ENCODE measurements around the gene TMEM132C. TPM values are rescaled to one million over a fixed set of nuclear protein-coding genes. Genes with fewer than 3 reads are reported as not detected.

Gene TMEM132C
- total RNA-seq, 2 donors from 2014 or later, result 0.26 to 0.33 TPM

DNA sequence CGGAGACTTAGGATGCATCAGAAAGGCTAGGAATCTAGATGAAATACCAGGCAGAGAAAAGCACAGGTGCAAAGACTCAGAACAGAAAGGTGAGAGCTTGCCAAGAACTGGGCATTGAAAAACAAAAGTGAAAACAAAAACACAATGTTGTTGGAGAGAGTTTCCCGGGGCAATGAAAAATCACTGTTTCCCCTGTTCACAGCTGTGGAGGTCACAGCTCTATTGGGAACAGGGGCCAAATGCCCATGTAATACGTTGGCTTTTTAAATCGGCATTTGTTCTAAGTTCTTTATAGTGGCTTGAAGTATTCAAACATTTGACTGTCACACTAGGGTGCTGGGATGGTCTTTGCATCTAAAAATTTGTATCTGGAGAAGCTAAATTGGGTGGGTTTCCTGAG, 448.5 kb downstream of the TMEM132C start:
- Histone ChIP-seq H3K9ac (ENCODE audit: extremely low read depth, low read length, poor library complexity, severe bottlenecking) (no peak overlapping the region), H3K36me3 (ENCODE audit: control insufficient read depth, insufficient read depth, low read length) (no peaks in the 10 kb centered on the region), H3K27ac (ENCODE audit: low read depth, low read length) (no peak overlapping the region), H3K9me3 (ENCODE audit: control insufficient read depth, low read length) (no peaks in the 10 kb centered on the region), H3K27me3 (ENCODE audit: control insufficient read depth, insufficient read depth, low read length, poor library complexity, severe bottlenecking) (no peaks in the 10 kb centered on the region), H3K4me1 (ENCODE audit: control insufficient read depth, insufficient read depth, low read length) (no peaks in the 10 kb centered on the region), H3K4me3 (ENCODE audit: low read length) (no peak overlapping the region)
- TF ChIP-seq, protein P1, sequence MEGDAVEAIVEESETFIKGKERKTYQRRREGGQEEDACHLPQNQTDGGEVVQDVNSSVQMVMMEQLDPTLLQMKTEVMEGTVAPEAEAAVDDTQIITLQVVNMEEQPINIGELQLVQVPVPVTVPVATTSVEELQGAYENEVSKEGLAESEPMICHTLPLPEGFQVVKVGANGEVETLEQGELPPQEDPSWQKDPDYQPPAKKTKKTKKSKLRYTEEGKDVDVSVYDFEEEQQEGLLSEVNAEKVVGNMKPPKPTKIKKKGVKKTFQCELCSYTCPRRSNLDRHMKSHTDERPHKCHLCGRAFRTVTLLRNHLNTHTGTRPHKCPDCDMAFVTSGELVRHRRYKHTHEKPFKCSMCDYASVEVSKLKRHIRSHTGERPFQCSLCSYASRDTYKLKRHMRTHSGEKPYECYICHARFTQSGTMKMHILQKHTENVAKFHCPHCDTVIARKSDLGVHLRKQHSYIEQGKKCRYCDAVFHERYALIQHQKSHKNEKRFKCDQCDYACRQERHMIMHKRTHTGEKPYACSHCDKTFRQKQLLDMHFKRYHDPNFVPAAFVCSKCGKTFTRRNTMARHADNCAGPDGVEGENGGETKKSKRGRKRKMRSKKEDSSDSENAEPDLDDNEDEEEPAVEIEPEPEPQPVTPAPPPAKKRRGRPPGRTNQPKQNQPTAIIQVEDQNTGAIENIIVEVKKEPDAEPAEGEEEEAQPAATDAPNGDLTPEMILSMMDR (conservative IDR thresholded peaks at IDR 0.05), result no peak
- H3K27me3 Mint-ChIP-seq (ENCODE audit: insufficient read depth), result peaks cover 3% of the 10 kb centered on the region
- H3K9me3 Mint-ChIP-seq, result peaks cover 15% of the 10 kb centered on the region
- no peaks in the 10 kb centered on the region for H3K36me3 Mint-ChIP-seq (ENCODE audit: low read depth)
- H3K4me1 Mint-ChIP-seq, result no peaks in the 10 kb centered on the region
- WGBS, 2 experiments (ENCODE audit: insufficient coverage in 1 of 2, insufficient read length in 1 of 2), result 80 to 89% methylated on average over 4 of the region's 4 CpGs
- H3K4me3 Mint-ChIP-seq, result no peak overlapping the region
- no peak overlapping the region for H3K27ac Mint-ChIP-seq
- no peak for DNase-seq

DNA sequence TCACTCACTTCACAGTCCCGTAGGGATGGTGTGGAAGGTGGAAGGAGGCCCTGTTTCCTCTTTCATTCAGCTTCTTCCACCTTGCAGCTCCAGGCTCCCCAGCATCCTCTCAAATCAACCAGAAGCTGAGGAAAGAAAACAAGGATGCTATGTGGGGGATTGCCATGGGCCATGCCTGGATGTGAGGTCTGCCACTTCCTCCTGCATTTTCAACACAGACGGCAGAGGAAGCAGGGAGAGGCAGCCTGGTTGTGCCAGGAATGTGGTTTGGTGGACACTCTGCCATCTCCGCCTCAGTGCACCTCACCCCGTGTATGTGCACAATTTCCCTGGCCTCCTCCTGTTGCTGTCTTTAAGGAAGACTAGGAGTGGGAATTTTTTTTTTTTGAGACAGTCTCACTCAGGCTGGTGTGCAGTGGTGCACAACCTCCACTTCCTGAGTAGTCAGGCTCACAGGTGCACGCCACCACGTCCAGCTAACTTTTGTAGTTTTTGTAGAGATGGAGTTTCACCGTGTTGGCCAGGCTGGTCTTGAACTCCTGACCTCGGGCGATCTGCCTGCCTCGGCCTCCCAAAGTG, 457.6 kb downstream of the TMEM132C start:
- no peak overlapping the region for H3K27ac Mint-ChIP-seq
- H3K4me1 Mint-ChIP-seq, result peaks cover 29% of the 10 kb centered on the region

DNA sequence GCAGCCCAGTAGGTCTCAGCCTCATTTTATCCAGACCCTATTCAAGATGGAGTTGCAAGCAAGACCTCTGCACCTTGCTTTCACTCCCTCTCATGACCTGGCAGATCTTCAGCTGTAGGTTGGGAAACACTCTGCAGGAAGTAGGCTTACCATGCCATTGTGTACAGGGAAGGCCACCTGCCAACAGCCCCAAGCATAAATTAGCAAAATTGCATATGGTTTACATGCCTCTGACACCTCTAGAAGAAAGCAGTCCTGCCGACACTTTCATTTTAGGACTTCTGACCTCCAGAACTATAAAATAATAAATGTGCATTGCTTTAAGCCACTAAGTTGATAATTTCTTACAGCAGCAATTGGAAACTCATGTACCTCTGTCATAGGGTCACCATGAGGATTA, 459.9 kb downstream of the TMEM132C start:
- H3K9me3 Mint-ChIP-seq, result no peaks in the 10 kb centered on the region
- 57 to 69% methylated on average over 1 of the region's 1 CpG for WGBS, 2 experiments (ENCODE audit: insufficient coverage in 1 of 2, insufficient read length in 1 of 2)
- no peaks in the 10 kb centered on the region for H3K36me3 Mint-ChIP-seq (ENCODE audit: low read depth)
- H3K4me3 ChIP-seq (ENCODE audit: low read length), result no peak overlapping the region
- no peak overlapping the region for H3K27ac Mint-ChIP-seq
- H3K4me1 ChIP-seq (ENCODE audit: control insufficient read depth, insufficient read depth, low read length), result no peaks in the 10 kb centered on the region
- H3K27ac ChIP-seq (ENCODE audit: low read depth, low read length), result no peak overlapping the region
- H3K4me3 Mint-ChIP-seq, result no peak overlapping the region
- TF ChIP-seq, protein P1 (conservative IDR thresholded peaks at IDR 0.05), result no peak
- no peaks in the 10 kb centered on the region for H3K9me3 ChIP-seq (ENCODE audit: control insufficient read depth, low read length)
- DNase-seq, result no peak
- no peaks in the 10 kb centered on the region for H3K36me3 ChIP-seq (ENCODE audit: control insufficient read depth, insufficient read depth, low read length)
- H3K9ac ChIP-seq (ENCODE audit: extremely low read depth, low read length, poor library complexity, severe bottlenecking), result no peak overlapping the region
- H3K27me3 Mint-ChIP-seq (ENCODE audit: insufficient read depth), result no peaks in the 10 kb centered on the region
- peaks cover 28% of the 10 kb centered on the region for H3K4me1 Mint-ChIP-seq
- no peaks in the 10 kb centered on the region for H3K27me3 ChIP-seq (ENCODE audit: control insufficient read depth, insufficient read depth, low read length, poor library complexity, severe bottlenecking)

More for the DNA sequence above, 457.6 kb downstream of the TMEM132C start:
- no peaks in the 10 kb centered on the region for H3K27me3 Mint-ChIP-seq (ENCODE audit: insufficient read depth)
- Histone ChIP-seq H3K9me3 (ENCODE audit: control insufficient read depth, low read length) (no peaks in the 10 kb centered on the region), H3K9ac (ENCODE audit: extremely low read depth, low read length, poor library complexity, severe bottlenecking) (no peak overlapping the region), H3K27me3 (ENCODE audit: control insufficient read depth, insufficient read depth, low read length, poor library complexity, severe bottlenecking) (no peaks in the 10 kb centered on the region), H3K36me3 (ENCODE audit: control insufficient read depth, insufficient read depth, low read length) (no peaks in the 10 kb centered on the region), H3K4me3 (ENCODE audit: low read length) (no peak overlapping the region), H3K27ac (ENCODE audit: low read depth, low read length) (no peak overlapping the region), H3K4me1 (ENCODE audit: control insufficient read depth, insufficient read depth, low read length) (no peaks in the 10 kb centered on the region)
- 92 to 97% methylated on average over 5 to 9 of the region's 10 CpGs for WGBS, 2 experiments (ENCODE audit: insufficient coverage in 1 of 2, insufficient read length in 1 of 2)
- no peak overlapping the region for H3K4me3 Mint-ChIP-seq
- peaks cover 7% of the 10 kb centered on the region for H3K9me3 Mint-ChIP-seq
- TF ChIP-seq, protein P1 (conservative IDR thresholded peaks at IDR 0.05), result no peak
- no peaks in the 10 kb centered on the region for H3K36me3 Mint-ChIP-seq (ENCODE audit: low read depth)
- DNase-seq, result no peak
